Glutamatergic neuron (in vitro differentiated cells): ENCODE measurements around the gene GPC2. TPM values are rescaled to one million over a fixed set of nuclear protein-coding genes. Genes with fewer than 3 reads are reported as not detected.

Experiments
- DNase-seq: peaks from one replicate; pipeline ENCODE4 v3.0.0; 2022
- H3K27ac Mint-ChIP-seq: one replicate; pipeline ENCODE4 v1.8.0; 2020; ENCODE audit warnings: mild to moderate bottlenecking, mixed read lengths, inconsistent platforms; ENCODE audit not compliant: unreplicated experiment
- H3K27me3 Mint-ChIP-seq: one replicate; pipeline ENCODE4 v1.8.0; 2020; ENCODE audit warnings: mild to moderate bottlenecking, moderate library complexity, mixed read lengths, inconsistent platforms; ENCODE audit not compliant: unreplicated experiment
- H3K36me3 Mint-ChIP-seq: one replicate; pipeline ENCODE4 v1.8.0; 2020; ENCODE audit warnings: mild to moderate bottlenecking, mixed read lengths, inconsistent platforms; ENCODE audit not compliant: unreplicated experiment
- H3K4me1 Mint-ChIP-seq: one replicate; pipeline ENCODE4 v1.8.0; 2020; ENCODE audit warnings: mild to moderate bottlenecking, low read depth, mixed read lengths, inconsistent platforms; ENCODE audit not compliant: unreplicated experiment
- H3K4me3 Mint-ChIP-seq: one replicate; pipeline ENCODE4 v1.8.0; 2020; ENCODE audit warnings: mild to moderate bottlenecking, mixed read lengths, inconsistent platforms; ENCODE audit not compliant: unreplicated experiment
- H3K9me3 Mint-ChIP-seq: one replicate; pipeline ENCODE4 v1.8.0; 2020; ENCODE audit warnings: mild to moderate bottlenecking, moderate library complexity, mixed read lengths, inconsistent platforms; ENCODE audit not compliant: unreplicated experiment
- total RNA-seq: library from RNA; stranded (reverse); fragmentation: NEBNext Ultra II Directional; extraction: Animal tissue kit (Norgen Biotek cat#: 25700); gene quantifications from one replicate; pipeline ENCODE4 v1.2.1, GENCODE V29; 2021; ENCODE audit not compliant: unreplicated experiment
- TF ChIP-seq, protein P1 (sequence below): fragments of 200-600 bp; sonication (generic); IDR thresholded peaks from one replicate; pipeline ENCODE4 v1.5.0; 2021; ENCODE audit not compliant: partially characterized antibody, unreplicated experiment

Gene GPC2
- total RNA-seq, 1 donor from 2014 or later = 530 TPM

DNA sequence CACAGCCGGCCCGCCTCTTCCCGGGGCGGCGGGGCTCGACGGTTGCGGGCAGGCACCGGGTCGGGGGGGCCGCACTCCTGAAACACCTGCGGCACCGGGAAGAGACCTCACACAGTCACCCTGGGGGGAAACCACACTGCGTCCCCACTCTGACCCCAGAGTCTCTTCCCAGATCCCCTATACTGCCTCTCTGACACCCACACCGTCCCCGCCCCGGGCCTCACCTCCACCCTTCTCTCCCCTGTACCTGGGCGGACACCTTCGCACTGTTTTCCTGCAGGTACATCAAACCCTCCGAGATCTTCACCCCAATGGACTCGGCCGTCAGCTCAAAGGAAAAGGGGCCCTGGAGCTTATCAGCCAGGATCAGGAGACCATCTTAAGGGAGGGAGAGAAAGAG is 5.3 kb downstream of the GPC2 start:
- peaks cover 17% of the 10 kb centered on the region for H3K9me3 Mint-ChIP-seq
- DNase-seq = no peak
- H3K36me3 Mint-ChIP-seq = peaks cover 13% of the 10 kb centered on the region
- TF ChIP-seq, protein P1, sequence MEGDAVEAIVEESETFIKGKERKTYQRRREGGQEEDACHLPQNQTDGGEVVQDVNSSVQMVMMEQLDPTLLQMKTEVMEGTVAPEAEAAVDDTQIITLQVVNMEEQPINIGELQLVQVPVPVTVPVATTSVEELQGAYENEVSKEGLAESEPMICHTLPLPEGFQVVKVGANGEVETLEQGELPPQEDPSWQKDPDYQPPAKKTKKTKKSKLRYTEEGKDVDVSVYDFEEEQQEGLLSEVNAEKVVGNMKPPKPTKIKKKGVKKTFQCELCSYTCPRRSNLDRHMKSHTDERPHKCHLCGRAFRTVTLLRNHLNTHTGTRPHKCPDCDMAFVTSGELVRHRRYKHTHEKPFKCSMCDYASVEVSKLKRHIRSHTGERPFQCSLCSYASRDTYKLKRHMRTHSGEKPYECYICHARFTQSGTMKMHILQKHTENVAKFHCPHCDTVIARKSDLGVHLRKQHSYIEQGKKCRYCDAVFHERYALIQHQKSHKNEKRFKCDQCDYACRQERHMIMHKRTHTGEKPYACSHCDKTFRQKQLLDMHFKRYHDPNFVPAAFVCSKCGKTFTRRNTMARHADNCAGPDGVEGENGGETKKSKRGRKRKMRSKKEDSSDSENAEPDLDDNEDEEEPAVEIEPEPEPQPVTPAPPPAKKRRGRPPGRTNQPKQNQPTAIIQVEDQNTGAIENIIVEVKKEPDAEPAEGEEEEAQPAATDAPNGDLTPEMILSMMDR = no peak
- no peak overlapping the region for H3K27ac Mint-ChIP-seq
- H3K4me3 Mint-ChIP-seq = peak overlapping the region; percentile 85
- peaks cover 38% of the 10 kb centered on the region for H3K4me1 Mint-ChIP-seq
- peaks cover 29% of the 10 kb centered on the region for H3K27me3 Mint-ChIP-seq

DNA sequence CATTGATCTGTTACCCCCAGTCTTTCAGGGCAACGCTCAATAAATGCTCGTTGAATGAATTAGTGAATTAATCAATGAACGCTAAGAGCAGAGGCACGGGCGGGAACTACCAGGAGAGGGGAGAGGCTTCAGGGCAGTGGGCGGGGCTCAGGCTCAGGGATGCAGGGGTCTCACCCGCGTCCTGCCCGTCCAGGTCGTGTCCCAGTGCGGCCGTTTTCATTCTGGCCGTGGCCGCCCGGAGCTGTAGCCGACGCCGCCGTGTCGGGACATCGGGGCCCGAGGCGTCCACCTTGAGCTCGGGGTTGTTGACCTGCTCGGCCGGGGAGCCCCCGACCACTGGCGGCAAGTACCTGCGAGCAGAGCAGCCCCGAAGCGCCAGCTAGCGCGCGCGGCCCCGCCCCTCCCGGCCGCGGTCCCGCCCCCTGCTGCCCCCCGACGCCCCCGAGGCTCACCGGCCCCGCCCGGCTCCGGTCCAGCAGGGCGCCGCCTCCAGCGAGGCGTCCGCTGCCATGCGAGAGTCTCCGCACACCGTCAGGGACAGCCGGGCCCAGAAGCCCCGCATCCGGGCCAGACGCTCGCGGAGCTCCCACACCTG is 6.0 kb downstream of the GPC2 start:
- TF ChIP-seq, protein P1 = no peak
- peak; percentile 68 for DNase-seq
- Mint-ChIP-seq H3K27ac (no peak overlapping the region), H3K4me3 (peak overlapping the region; percentile 88), H3K27me3 (peaks cover 25% of the 10 kb centered on the region), H3K4me1 (peaks cover 37% of the 10 kb centered on the region), H3K36me3 (peaks cover 13% of the 10 kb centered on the region), H3K9me3 (peaks cover 12% of the 10 kb centered on the region)

DNA sequence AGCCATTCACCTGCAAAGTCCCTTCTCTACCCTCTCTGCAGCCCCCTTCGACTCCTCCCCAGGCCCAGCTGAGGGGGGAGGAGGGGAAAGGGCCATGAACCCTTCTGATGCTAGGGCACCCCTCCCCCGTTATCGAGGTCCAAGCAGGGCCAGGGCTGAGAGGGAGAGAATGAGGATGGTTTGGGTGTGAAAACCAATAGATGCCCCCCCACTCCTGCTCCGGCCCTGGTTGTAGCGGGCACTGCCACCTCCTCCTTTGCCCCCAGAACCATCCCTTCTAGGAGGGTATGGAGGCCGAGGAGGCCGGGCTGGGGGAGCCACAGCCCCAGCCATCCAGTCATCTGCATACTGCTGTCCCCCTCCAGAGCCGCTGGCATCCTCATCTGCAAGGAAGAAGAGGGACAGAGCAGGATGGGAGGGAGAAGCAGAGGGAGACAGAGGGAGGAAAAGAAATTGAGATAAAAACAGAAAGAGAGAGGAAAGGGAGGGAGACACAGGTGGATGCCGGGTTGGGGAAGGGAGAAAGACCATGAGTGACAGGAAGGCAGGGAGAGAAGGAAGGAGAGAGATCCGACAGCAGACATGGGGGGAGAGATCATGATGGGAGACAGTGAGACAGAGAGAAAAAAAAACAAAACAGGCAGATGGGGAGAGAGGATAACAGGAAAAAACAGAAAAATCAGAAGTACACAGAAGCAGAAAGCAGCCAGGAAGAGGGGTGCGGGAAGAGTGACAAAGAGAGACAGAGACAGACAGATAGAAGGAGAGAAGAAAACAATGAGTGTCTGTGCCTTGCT is 6.9 kb downstream of the GPC2 start:
- DNase-seq = no peak
- H3K4me1 Mint-ChIP-seq = peaks cover 32% of the 10 kb centered on the region
- H3K4me3 Mint-ChIP-seq = peak overlapping the region; percentile 88
- peaks cover 12% of the 10 kb centered on the region for H3K36me3 Mint-ChIP-seq
- peaks cover 10% of the 10 kb centered on the region for H3K9me3 Mint-ChIP-seq
- peak overlapping the region; percentile 53 for H3K27ac Mint-ChIP-seq
- TF ChIP-seq, protein P1 = no peak
- peaks cover 29% of the 10 kb centered on the region for H3K27me3 Mint-ChIP-seq

DNA sequence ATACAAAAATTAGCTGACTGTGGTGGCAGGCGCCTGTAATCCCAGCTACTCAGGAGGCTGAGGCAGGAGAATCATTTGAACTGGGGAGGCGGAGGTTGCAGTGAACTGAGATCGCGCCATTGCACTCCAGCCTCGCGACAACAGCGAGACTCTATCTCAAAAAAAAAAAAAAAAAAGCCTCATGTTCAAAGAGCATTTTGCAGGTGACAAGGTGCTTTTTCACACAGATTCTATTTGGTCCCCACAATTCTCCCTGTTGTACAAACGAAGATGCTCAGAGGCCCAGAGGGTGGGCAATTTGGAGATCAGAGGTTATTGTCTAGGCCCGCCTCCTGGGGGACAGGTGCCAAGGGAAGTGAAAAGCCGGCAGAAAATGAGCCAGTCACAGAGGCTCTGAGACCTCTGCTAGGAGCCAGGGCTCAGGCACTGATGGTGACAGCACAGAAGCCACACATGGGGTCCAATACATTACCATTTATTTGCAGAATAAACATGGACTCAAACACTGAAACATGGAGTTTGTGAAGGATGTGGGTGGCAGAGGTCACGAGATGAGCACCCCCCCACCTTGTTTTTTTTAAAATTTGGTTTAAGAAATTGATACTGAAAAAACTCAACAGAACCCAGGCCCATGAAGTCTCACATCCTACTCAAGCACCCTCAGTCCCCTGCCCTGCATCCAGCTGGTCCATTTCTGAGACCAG is 7.9 kb downstream of the GPC2 start:
- H3K9me3 Mint-ChIP-seq = peaks cover 10% of the 10 kb centered on the region
- H3K27ac Mint-ChIP-seq = no peak overlapping the region
- H3K4me1 Mint-ChIP-seq = peaks cover 26% of the 10 kb centered on the region
- no peak for DNase-seq
- H3K27me3 Mint-ChIP-seq = peaks cover 30% of the 10 kb centered on the region
- TF ChIP-seq, protein P1 = no peak
- peaks cover 4% of the 10 kb centered on the region for H3K36me3 Mint-ChIP-seq
- H3K4me3 Mint-ChIP-seq = peak overlapping the region; percentile 66

DNA sequence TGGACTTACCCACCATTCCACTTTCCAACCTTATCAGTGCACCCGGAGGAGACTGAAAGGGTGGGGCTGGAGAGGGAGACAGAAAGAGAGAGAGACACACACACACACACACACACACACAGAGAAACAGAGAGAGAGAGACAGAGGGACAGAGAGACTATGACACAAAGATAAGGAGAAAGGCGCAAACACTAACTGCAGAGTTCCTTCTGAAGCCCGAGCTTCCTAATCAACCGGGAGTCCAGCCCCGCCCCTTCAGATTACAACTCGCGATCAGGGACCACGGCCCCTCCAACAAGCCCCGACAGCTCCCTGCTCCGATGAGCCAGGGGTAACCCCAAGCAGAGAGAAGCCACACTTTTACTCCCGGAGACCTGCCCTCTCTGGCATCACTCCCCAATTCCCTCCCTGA is 9.3 kb downstream of the GPC2 start:
- no peak for DNase-seq
- peak overlapping the region; percentile 66 for H3K4me3 Mint-ChIP-seq
- H3K27me3 Mint-ChIP-seq = peaks cover 26% of the 10 kb centered on the region
- H3K4me1 Mint-ChIP-seq = peaks cover 26% of the 10 kb centered on the region
- peak overlapping the region; percentile 11 for H3K27ac Mint-ChIP-seq
- TF ChIP-seq, protein P1 = no peak
- H3K36me3 Mint-ChIP-seq = peaks cover 4% of the 10 kb centered on the region
- H3K9me3 Mint-ChIP-seq = peaks cover 10% of the 10 kb centered on the region
